DOHH2 (cell line): Measurements from ENCODE around the gene SH3RF2.
A peak's percentile ranks its signal among the peaks of the same experiment; 100 is the strongest.

Experiments
- H3F3A ChIP-seq: fragments of 200-600 bp; sonication (generic), shearing (Covaris generic); 2 replicates; pipeline ENCODE4 v1.6.0; 2016; ENCODE audit warnings: antibody characterized with exemption, mild to moderate bottlenecking; ENCODE audit not compliant: control insufficient read depth, insufficient read depth
- H3K27ac ChIP-seq: fragments of 200-600 bp; sonication (generic); 2 replicates; pipeline ENCODE4 v1.5.1; 2014; ENCODE audit warnings: low read depth, mild to moderate bottlenecking, low read length, moderate library complexity
- H3K27me3 ChIP-seq: fragments of 200-600 bp; sonication (generic); 2 replicates; pipeline ENCODE4 v1.6.1; 2014; ENCODE audit warnings: mild to moderate bottlenecking, low read length, mixed read lengths; ENCODE audit not compliant: control insufficient read depth
- H3K36me3 ChIP-seq: fragments of 200-600 bp; sonication (generic); 2 replicates; pipeline ENCODE4 v1.6.1; 2014; ENCODE audit warnings: mild to moderate bottlenecking, low read length, moderate library complexity, mixed read lengths; ENCODE audit not compliant: control insufficient read depth
- H3K4me1 ChIP-seq: fragments of 200-600 bp; sonication (generic); 2 replicates; pipeline ENCODE4 v1.6.1; 2014; ENCODE audit warnings: mild to moderate bottlenecking, low read length, mixed read lengths; ENCODE audit not compliant: control insufficient read depth
- H3K4me2 ChIP-seq: fragments of 200-600 bp; sonication (generic); 2 replicates; pipeline ENCODE4 v1.6.0; 2014; ENCODE audit warnings: mild to moderate bottlenecking, low read length, moderate library complexity
- H3K4me3 ChIP-seq: fragments of 200-600 bp; sonication (generic); 2 replicates; pipeline ENCODE4 v1.5.1; 2014; ENCODE audit warnings: mild to moderate bottlenecking, low read length, mixed read lengths
- H3K79me2 ChIP-seq: fragments of 200-600 bp; sonication (generic); 2 replicates; pipeline ENCODE4 v1.6.1; 2014; ENCODE audit warnings: mild to moderate bottlenecking, low read length, mixed read lengths; ENCODE audit not compliant: control insufficient read depth
- H3K9me2 ChIP-seq: fragments of 200-600 bp; sonication (generic); replicated peaks from 2 replicates; pipeline ENCODE4 v1.6.1; 2014; ENCODE audit warnings: mild to moderate bottlenecking, low read length, mixed read lengths; ENCODE audit not compliant: control insufficient read depth
- H3K9me3 ChIP-seq: fragments of 200-600 bp; sonication (generic); 2 replicates; pipeline ENCODE4 v1.6.1; 2014; ENCODE audit warnings: antibody characterized with exemption, low read length, mixed read lengths; ENCODE audit not compliant: control insufficient read depth, insufficient read depth
- H4K20me1 ChIP-seq: fragments of 200-600 bp; sonication (generic); 2 replicates; pipeline ENCODE4 v1.6.0; 2014; ENCODE audit warnings: low read depth, mild to moderate bottlenecking, antibody characterized with exemption, low read length, moderate library complexity; ENCODE audit not compliant: control insufficient read depth, insufficient read depth
- CTCF ChIP-seq: fragments of 200-600 bp; sonication (generic); IDR thresholded peaks from one replicate; pipeline ENCODE4 v1.5.1; 2014; ENCODE audit warnings: antibody characterized with exemption, mild to moderate bottlenecking, low read depth, low read length; ENCODE audit not compliant: poor library complexity, severe bottlenecking
- EZH2phosphoT487 ChIP-seq: fragments of 200-600 bp; sonication (generic); IDR thresholded peaks from 2 replicates; pipeline ENCODE4 v1.6.1; 2017; ENCODE audit warnings: borderline replicate concordance, mild to moderate bottlenecking, antibody characterized with exemption, low read length, moderate library complexity, mixed read lengths

Gene SH3RF2

GRCh38 chr5:146111409-146111808 lies 175.0 kb downstream of the SH3RF2 start:
- Histone ChIP-seq H3K9me3 (no peaks in the 10 kb centered on the region), H3K9me2 (no peaks in the 10 kb centered on the region), H3K27ac (peak overlapping the region; percentile 49), H4K20me1 (no peaks in the 10 kb centered on the region; the same call in 1 of the 2 replicates), H3K27me3 (no peaks in the 10 kb centered on the region), H3K79me2 (no peaks in the 10 kb centered on the region), H3F3A (peaks cover 17% of the 10 kb centered on the region), H3K36me3 (peaks cover 38% of the 10 kb centered on the region), H3K4me3 (peak overlapping the region; percentile 29; the same call in 1 of the 2 replicates), H3K4me1 (peaks cover 58% of the 10 kb centered on the region), H3K4me2 (peak overlapping the region; percentile 62)
- TF ChIP-seq EZH2phosphoT487 (no peak), CTCF (no peak)

- H3K4me1 ChIP-seq = peaks cover 48% of the 10 kb centered on the region
- peak overlapping the region; percentile 31; the same call in 1 of the 2 replicates for H3K4me3 ChIP-seq
- no peaks in the 10 kb centered on the region for H3K9me3 ChIP-seq
- TF ChIP-seq EZH2phosphoT487 (no peak), CTCF (no peak)
- no peaks in the 10 kb centered on the region for H3K27me3 ChIP-seq
- peaks cover 13% of the 10 kb centered on the region for H3F3A ChIP-seq
- H4K20me1 ChIP-seq = no peaks in the 10 kb centered on the region
- no peaks in the 10 kb centered on the region for H3K79me2 ChIP-seq
- peaks cover 41% of the 10 kb centered on the region for H3K36me3 ChIP-seq
- peak overlapping the region; percentile 49 for H3K27ac ChIP-seq
- no peaks in the 10 kb centered on the region for H3K9me2 ChIP-seq
- peak overlapping the region; percentile 62 for H3K4me2 ChIP-seq
These were observed 176.1 kb downstream of the SH3RF2 start for GRCh38 chr5:146112476-146112875.
